GM21737 (cell line): ENCODE measurements around the gene LRRC34.

Source experiments
- ATAC-seq: cut with Tn5 transposase; IDR thresholded peaks from one replicate; pipeline ENCODE4 v1.9.1; 2021; ENCODE audit warnings: mild to moderate bottlenecking, moderate library complexity; ENCODE audit not compliant: unreplicated experiment

Gene LRRC34

DNA sequence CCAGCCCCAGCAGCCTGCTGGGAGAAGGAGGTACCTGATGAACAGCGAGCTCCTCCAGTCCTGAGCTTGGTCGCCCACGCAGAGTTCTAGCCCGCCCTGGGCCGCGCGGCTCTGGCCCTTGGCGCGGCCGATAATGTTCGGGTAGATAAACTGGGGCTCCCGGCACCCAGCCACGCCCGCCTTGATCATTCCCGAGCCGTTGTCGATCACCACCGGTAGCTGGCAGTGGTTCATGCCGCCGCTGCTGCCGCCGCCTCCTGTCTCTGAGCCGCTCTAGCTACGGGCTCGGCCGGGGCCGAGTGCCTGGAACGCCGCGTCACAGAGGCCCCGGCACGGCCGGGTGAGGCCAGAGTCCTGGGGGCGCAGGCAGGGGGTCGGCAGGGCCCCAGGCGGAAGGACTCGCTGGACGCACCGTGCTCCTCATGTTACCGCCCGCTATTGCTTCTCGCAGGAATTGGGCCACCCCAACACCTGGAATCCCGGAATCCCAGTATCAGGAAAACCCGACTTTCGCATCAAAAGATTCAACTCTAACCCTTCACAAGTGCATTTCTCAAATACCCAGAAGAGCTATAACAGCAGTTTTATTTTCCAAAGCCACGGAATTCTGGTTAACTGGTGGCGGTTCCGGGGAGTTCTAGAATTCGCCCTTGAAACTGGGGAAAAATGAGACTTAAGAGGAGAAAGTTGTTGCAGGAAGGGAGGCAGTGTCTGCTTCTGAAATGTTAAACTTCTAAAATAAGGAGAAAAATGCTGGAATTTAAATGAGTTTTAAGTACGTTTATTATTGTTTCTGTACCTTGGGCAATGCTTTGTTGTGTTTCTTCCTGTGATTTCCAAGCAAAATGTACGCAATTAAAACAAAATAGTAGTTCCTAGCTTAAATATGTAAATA is 43.2 kb downstream of the LRRC34 start, which contains the start of gene ACTRT3:
TSS of gene ACTRT3 (minus strand) at position 275 of the 895 bp plus-strand sequence. CDS start at position 234, 41 bp downstream.
- ATAC-seq = peak; percentile 28

DNA sequence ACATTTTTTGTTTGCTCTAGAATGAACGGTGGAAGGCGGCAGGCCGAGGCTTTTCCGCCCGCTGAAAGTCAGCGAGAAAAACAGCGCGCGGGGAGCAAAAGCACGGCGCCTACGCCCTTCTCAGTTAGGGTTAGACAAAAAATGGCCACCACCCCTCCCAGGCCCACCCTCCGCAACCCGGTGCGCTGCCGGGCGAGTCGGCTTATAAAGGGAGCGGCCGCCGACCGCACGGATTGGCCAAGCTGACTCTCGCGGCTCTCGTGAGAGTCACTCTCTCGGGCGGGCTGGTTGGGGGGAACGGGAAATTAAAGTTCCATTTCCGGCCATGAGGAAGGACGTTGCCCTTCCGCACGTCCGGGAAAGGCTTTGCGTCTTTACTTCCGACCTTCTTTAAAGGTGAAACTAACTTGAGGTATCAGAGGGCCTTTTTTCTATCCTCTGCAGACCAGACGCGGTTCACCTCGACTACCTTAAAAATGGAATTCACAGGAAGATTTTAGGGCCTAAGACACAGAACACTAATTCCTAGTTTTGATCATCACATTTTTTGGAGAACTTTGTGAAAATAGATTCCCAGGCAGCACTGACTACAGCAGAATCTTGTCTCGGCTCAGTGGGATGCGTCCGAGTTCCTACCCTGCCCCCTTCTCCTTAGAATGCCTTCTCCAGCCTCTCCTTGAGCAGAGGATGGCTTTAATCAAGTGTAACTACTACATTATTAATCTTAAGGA is 47.7 kb downstream of the LRRC34 start, which contains the start of gene TERC:
TSS of gene TERC (minus strand) at position 179 of the 731 bp plus-strand sequence.
- peak; percentile 72 for ATAC-seq

DNA sequence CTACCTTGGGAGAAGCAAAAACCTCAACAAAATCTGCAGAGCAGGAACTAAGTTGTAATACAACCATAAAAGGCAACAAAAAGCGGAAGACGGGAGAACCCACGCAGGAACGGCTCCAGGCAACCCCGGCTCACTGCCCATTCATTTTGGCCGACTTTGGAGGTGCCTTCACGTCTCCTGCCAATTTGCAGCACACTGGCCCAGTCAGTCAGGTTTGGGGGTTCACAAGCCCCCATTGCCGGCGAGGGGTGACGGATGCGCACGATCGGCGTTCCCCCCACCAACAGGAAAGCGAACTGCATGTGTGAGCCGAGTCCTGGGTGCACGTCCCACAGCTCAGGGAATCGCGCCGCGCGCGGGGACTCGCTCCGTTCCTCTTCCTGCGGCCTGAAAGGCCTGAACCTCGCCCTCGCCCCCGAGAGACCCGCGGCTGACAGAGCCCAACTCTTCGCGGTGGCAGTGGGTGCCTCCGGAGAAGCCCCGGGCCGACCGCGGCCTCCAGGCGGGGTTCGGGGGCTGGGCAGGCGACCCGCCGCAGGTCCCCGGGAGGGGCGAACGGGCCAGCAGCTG is 48.3 kb downstream of the LRRC34 start:
- ATAC-seq = peak; percentile 22

DNA sequence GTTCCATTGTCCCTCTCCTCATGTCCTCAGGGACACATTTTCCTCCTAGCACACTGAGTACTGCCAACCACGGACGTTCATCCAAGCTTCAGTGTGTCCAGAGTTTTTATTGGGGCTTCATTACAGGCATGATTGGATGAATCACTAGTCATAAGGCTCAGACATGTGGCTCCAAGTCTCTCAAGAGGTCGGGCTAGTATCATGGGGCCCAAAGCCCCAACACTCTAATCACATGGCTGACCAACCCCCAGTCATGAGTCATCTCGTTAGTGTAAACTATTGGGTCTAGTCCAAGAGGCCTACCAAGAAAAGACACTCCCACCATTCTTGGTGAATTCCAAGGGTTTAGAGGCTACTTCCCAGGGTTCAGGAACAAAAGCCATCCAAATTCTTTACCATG is 52.2 kb downstream of the LRRC34 start:
- no peak for ATAC-seq

DNA sequence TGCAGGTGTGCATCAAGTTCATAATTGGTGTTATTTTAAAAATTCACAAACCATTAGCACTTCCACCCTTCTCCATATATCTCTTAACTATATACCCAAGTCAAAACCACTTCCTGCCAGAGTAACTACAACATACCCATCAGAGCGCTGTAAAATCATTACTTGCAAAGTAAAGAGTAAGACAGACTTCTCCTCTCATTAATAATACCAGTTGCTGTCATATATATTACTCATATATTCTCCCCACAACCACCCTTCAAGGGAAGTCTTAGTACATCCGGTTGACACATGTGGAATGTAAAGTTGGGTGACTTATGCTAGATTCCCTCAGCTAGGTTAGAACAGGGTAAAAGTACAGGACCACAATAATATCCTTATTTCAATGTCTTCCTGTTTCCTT is 53.4 kb downstream of the LRRC34 start:
- ATAC-seq = peak; percentile 57

DNA sequence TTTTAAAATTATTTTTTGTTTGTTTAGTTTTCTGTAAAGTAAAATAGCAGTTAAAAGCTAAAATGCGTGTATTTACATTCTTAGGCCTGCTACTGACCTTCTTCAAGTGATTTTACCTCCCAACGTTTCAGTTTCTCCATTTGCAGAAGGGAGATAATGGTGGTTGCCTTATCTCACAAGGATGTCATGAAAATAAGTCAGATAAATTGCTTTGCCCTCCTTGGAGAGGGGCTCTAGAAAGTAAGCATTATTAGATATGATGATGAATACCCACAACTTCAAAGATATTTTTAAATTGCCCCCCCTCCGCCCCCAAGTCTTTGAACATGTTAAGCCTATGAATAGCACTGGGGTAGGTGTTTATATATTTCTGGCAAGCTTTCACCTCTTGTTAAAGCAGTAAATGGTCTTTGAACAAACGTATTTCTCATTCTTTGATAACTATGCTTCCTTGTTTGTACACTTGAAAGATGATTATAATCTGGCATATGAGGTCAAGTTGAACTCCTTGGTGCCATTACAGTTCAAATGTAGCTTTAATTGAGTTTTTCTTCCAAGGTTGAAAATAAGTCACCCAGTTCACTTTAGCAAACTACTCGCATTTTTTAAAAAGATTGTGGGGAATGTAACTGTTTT is 54.2 kb downstream of the LRRC34 start:
- ATAC-seq = no peak

DNA sequence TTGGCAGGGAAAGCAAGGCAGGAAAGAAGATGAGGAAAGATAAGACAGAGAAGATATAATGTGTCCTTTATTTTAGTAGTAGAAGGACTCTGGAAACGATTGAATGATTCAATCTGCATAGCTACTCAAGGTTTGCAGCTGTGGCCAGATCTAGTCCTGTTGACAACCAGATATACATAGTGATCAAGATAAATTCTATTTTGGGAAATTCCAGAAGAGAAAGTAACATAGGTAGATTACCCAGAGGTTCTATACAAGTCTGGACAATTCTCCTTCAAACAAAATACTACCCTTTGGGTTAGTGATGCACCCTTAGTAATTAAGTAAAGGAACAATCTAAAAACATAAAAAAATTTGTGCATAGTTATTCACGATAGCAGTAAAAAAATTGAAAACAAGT is 57.2 kb downstream of the LRRC34 start:
- no peak for ATAC-seq

DNA sequence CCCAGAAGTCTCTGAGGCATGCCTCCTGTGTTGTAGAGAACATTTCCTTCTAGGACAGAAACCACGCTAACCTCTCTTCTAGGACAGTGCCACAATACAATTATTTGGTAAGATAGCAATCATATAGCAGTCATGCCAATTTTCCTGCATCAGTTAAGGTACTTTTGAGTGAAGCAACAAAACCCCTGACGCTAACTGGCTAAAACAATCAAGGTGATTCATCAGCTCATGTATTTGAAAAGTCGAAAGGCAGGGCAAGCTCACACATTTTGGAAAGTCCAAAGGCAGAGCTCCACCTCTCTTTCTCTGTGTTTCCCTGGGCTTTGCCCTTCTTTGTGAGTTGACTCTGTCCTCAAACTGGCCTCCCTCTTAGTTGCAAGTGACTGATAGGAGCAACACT is 58.0 kb downstream of the LRRC34 start:
- ATAC-seq = no peak

DNA sequence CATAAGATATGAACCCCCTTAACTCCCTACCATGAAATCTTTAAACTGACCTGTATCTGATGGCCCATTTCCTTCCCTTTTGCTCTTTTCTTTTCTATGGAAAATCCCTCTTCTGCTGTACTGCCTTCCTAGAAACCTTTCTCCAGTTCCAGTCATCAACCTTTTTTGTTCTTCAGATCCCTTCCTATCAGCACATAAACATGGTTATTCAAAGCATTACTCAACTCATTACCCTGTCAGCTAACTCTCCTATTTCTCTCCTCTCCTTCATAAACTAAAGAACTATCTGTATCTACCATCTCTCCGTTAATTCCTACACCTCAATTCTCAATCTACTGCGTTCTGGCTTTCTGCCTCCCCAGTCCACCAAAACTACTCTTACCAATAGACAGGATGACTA is 60.8 kb downstream of the LRRC34 start:
- no peak for ATAC-seq

DNA sequence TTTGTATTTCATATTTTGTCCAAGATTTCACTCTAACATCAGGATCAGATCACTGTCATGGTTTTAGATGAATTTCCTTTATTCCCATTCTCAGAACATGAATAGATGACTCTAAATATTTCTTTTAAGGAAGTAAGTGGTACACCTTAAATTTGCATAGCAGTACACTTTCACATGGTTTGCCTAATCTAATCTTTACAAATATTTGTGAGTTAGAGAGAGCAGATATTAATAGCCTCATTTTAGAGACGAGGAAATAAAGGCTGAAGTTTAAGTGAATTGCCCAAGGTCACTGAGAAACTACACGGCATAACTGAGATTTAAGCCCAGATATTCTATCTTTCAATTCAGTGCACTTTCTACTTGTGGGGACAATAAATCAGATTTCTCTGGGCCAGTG is 62.0 kb downstream of the LRRC34 start:
- no peak for ATAC-seq

DNA sequence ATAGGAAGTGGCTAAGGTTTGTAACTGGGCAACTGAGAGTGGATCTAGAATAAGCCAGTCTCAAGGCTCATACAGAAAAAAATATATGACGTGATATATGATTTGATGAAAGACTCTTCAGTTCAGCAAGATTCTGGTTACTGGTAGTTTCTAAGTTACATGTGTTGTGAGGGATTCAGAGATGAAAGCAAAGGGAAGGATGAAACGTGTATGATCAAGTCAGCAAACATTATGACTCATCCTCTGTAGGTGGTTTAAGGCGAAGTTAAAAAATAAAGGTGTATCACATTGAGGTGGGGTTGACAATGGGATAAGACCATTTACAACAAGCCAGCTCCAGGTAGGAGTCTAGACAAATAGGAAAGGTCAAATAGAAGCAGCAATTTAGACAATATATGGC is 64.0 kb downstream of the LRRC34 start:
- no peak for ATAC-seq

DNA sequence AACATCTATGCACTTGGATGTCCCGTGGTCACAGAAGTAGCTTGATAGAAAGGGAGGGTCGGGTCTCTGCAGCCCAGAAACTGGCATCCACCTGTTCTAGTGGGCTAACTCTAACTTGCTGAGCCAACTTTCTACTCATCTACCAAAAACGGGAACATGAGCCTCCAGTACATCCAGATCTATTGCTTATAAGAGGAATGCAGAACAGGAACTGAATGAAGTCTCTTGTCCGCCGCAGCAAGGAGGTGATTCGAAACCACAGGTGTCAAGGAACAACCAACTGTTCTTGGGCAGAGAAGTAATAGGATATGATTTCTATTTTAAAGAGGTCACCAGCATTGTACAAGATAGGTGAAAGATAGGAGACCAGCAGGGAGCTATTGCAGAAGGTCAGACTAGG is 65.8 kb downstream of the LRRC34 start:
- ATAC-seq = no peak

DNA sequence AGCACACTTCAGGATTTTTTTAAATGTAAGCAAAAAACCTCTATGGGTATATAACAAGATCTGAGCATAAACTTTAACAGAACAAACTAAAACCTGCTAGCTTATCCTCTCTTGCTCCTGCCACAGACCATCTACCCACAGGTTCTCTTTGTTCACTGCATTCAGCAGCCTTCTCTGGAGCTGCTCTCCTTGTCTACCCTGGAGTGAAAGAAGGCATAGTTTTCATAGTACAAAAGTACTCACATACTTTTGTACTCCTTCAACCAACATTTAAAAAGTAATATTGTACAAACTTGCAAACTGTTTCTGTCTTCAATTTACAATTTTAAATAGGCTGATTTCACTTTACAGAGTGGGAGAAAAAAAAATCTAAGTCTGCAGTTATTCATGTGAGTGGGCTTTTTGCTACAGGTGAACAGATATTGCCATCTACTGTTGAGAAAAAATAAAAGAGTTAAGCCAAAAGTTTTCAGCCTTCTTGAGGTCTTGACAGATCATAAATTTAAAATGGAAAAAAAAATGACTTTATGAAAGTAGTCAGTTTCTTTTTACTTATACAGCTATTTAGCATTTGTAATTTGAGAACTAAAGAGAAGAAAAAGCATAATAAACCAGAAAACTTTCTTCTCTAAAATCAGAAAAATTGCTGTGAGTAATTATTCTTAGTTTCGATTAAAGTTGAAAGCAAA is 68.2 kb downstream of the LRRC34 start:
- ATAC-seq = no peak
